SK-N-SH (cell line): ENCODE measurements around the gene ADCY7.

Experiments used
- FOXJ3 ChIP-seq: sonication (generic); formaldehyde crosslinking; IDR thresholded peaks from 2 replicates; pipeline ENCODE4 v1.5.1; 2020; ENCODE audit warnings: mild to moderate bottlenecking, missing genetic modification reagents
- GATA2 ChIP-seq: sonication (generic); formaldehyde crosslinking; IDR thresholded peaks from 2 replicates; pipeline ENCODE4 v1.5.0; 2020; ENCODE audit warnings: mild to moderate bottlenecking, missing genetic modification reagents
- REST ChIP-seq: IDR thresholded peaks from 2 replicates; pipeline ENCODE4 v1.6.1; 2012; ENCODE audit warnings: mild to moderate bottlenecking, low read depth, low read length, moderate library complexity

GRCh38 chr16:50244140-50244503 is 22.2 kb upstream of the ADCY7 start:
- TF ChIP-seq FOXJ3 (CRISPR knock-in tag) (no peak), REST (no peak), GATA2 (no peak)
